GM12891 (cell line): ENCODE data around the gene FAM83D.

Source experiments
- POLR2A ChIP-seq: IDR thresholded peaks from 2 replicates; pipeline ENCODE4 v1.6.1; 2011; ENCODE audit warnings: low read depth, low read length, control low read depth
- POLR2AphosphoS5 ChIP-seq: IDR thresholded peaks from 2 replicates; pipeline ENCODE4 v1.6.1; 2011; ENCODE audit warnings: low read depth, low read length, control low read depth
- POU2F2 ChIP-seq: IDR thresholded peaks from 2 replicates; pipeline ENCODE4 v1.6.1; 2011; ENCODE audit warnings: low read depth, mild to moderate bottlenecking, control low read depth, low read length, moderate library complexity
- TAF1 ChIP-seq: IDR thresholded peaks from 2 replicates; pipeline ENCODE4 v1.6.1; 2011; ENCODE audit warnings: low read depth, low read length, control low read depth

DNA sequence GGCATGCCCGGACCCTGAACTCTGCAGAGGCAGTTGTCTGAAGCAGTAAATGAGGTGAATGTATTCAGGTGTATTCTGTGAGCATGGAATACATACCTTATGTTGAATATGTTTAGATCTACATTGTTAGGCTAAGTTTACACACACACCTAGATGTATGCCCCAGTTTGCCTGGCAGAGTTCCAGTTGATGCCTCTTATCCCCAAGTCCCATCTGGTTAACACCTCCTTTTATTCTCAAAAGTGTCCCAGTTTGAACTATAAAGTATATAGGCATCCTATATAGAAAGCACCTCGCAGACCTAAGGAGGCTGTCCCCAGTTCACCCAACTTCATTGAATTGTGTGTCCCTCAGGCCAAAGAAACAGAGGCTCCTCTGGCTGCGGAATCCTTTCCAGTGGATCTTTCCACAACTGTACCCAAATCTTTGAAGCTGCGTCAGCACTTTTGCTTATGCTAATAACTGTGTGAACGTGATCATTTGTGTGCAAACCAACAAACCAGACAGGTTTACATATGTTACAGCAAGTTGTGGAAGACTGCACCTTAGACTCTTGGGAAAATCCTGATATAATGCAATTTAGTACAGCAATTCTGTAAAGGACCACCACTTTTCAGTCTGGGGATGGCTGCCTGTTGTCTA is 31.1 kb downstream of the FAM83D start:
- TF ChIP-seq POLR2AphosphoS5, result no peak
- TF ChIP-seq POLR2A, result no peak
- TF ChIP-seq TAF1, result no peak
- TF ChIP-seq POU2F2, result no peak
